ENCODE data around the gene PHACTR2.

The PHACTR2 gene

GRCh38 chr6:143675946-143676345, 1.8 kb upstream of the PHACTR2 start:
- no peak for DNase-seq

GRCh38 chr6:143676437-143677045, 1.2 kb upstream of the PHACTR2 start:
- no peak for DNase-seq

GRCh38 chr6:143677577-143677890, 231 bp upstream of the PHACTR2 start:
- no peak for DNase-seq

GRCh38 chr6:143679041-143679440, 1.3 kb downstream of the PHACTR2 start:
- DNase-seq = no peak

GRCh38 chr6:143680141-143680540, 2.4 kb downstream of the PHACTR2 start:
- DNase-seq = no peak

GRCh38 chr6:143682805-143683204, 5.0 kb downstream of the PHACTR2 start:
- DNase-seq = no peak

GRCh38 chr6:143684486-143684885, 6.7 kb downstream of the PHACTR2 start:
- no peak for DNase-seq

- DNase-seq = no peak
Observed at GRCh38 chr6:143685653-143686052, 7.9 kb downstream of the PHACTR2 start.

GRCh38 chr6:143687591-143687990, 9.8 kb downstream of the PHACTR2 start:
- DNase-seq = no peak

GRCh38 chr6:143688681-143689080, 10.9 kb downstream of the PHACTR2 start:
- no peak for DNase-seq

GRCh38 chr6:143689852-143690251, 12.1 kb downstream of the PHACTR2 start:
- no peak for DNase-seq

- no peak for DNase-seq
Observed at GRCh38 chr6:143691155-143691554, 13.4 kb downstream of the PHACTR2 start.

GRCh38 chr6:143691900-143692636, 14.3 kb downstream of the PHACTR2 start:
- no peak for DNase-seq

- no peak for DNase-seq
Observed at GRCh38 chr6:143692696-143693095, 14.9 kb downstream of the PHACTR2 start.

- no peak for DNase-seq
Observed at GRCh38 chr6:143694013-143694412, 16.2 kb downstream of the PHACTR2 start.

- no peak for DNase-seq
Observed at GRCh38 chr6:143694560-143694959, 16.8 kb downstream of the PHACTR2 start.

GRCh38 chr6:143695130-143695968, 17.6 kb downstream of the PHACTR2 start:
- DNase-seq = no peak

GRCh38 chr6:143695969-143696663, 18.4 kb downstream of the PHACTR2 start:
- DNase-seq = no peak

GRCh38 chr6:143696664-143697000, 18.9 kb downstream of the PHACTR2 start:
- no peak for DNase-seq

- DNase-seq = no peak
Observed at GRCh38 chr6:143697076-143697800, 19.5 kb downstream of the PHACTR2 start.

GRCh38 chr6:143698329-143698728, 20.6 kb downstream of the PHACTR2 start:
- no peak for DNase-seq

GRCh38 chr6:143698759-143699429, 21.1 kb downstream of the PHACTR2 start:
- no peak for DNase-seq

Measured in activated CD4-positive, alpha-beta T cell treated with anti-CD3 and anti-CD28 coated beads, Interleukin-2, amount 50 U/mL, for 1 hour (primary cell).